HEK293 (cell line): ENCODE data around the gene NFKBIZ.

ENCODE experiments used
- CTCF ChIA-PET: fragments of 350-600 bp; formaldehyde crosslinking; extraction: SDS; loops from one replicate; lab custom pipeline; 2021; ENCODE audit warnings: antibody characterized with exemption; lab: Yijun Ruan, JAX
- POLR2A ChIA-PET: fragments of 300-600 bp; formaldehyde crosslinking; extraction: SDS; loops from one replicate; lab custom pipeline; 2020; ENCODE audit warnings: antibody characterized with exemption, inconsistent platforms; lab: Yijun Ruan, JAX
- H3K27ac ChIP-seq: fragments of 200-500 bp; sonication (Bioruptor generic); 2 replicates; pipeline ENCODE4 v1.5.1; 2014; ENCODE audit warnings: low read depth, low read length, control low read depth, inconsistent platforms; ENCODE audit errors: extremely low read depth
- H3K36me3 ChIP-seq, 2 experiments: fragments of 200-500 bp in 1 of 2; sonication (Bioruptor generic) in 1 of 2; 1 replicate in 1 of 2; 2 replicates in 1 of 2; pipeline ENCODE4 v1.5.1; 2014 to 2017; ENCODE audit warnings: inconsistent platforms in 2 of 2, low read length in 2 of 2; ENCODE audit not compliant: control insufficient read depth in 2 of 2, insufficient read depth in 1 of 2
- H3K4me1 ChIP-seq: fragments of 200-500 bp; sonication (Bioruptor generic); 2 replicates; pipeline ENCODE4 v1.5.1; 2014; ENCODE audit warnings: mild to moderate bottlenecking, low read length, inconsistent platforms; ENCODE audit not compliant: control insufficient read depth, insufficient read depth
- H3K4me3 ChIP-seq: 2 replicates; pipeline ENCODE4 v1.5.1; 2011; ENCODE audit warnings: low read depth, mild to moderate bottlenecking, control low read depth, low read length, moderate library complexity
- H3K9me3 ChIP-seq: fragments of 200-500 bp; sonication (Bioruptor generic); 2 replicates; pipeline ENCODE4 v1.5.1; 2014; ENCODE audit warnings: low read depth, low read length, inconsistent platforms; ENCODE audit not compliant: control insufficient read depth, insufficient read depth
- CTCF ChIP-seq: fragments of 450-650 bp; formaldehyde crosslinking; IDR thresholded peaks from 2 replicates; pipeline ENCODE4 v1.5.1; 2016; ENCODE audit warnings: missing biosample characterization, missing genetic modification characterization
- EGR2 ChIP-seq: fragments of 450-650 bp; formaldehyde crosslinking; IDR thresholded peaks from 2 replicates; pipeline ENCODE4 v1.5.1; 2016; ENCODE audit warnings: low read depth, missing biosample characterization, missing genetic modification characterization
- GLIS1 ChIP-seq: fragments of 450-650 bp; formaldehyde crosslinking; IDR thresholded peaks from 2 replicates; pipeline ENCODE4 v1.5.1; 2016; ENCODE audit warnings: missing biosample characterization, missing genetic modification characterization
- KLF8 ChIP-seq: fragments of 450-650 bp; formaldehyde crosslinking; IDR thresholded peaks from 2 replicates; pipeline ENCODE4 v1.5.1; 2016; ENCODE audit warnings: missing biosample characterization, missing genetic modification characterization
- PBX3 ChIP-seq: sonication (generic); formaldehyde crosslinking; IDR thresholded peaks from 2 replicates; pipeline ENCODE4 v1.8.1; 2022; ENCODE audit warnings: mild to moderate bottlenecking, moderate library complexity, missing genetic modification reagents
- YY1 ChIP-seq: fragments of 450-650 bp; formaldehyde crosslinking; IDR thresholded peaks from 2 replicates; pipeline ENCODE4 v1.5.1; 2018; ENCODE audit warnings: missing biosample characterization, missing genetic modification characterization
- ZBTB20 ChIP-seq: fragments of 450-650 bp; formaldehyde crosslinking; IDR thresholded peaks from 2 replicates; pipeline ENCODE4 v1.5.1; 2016; ENCODE audit warnings: missing biosample characterization, missing genetic modification characterization
- ZBTB26 ChIP-seq: fragments of 450-650 bp; formaldehyde crosslinking; optimal IDR thresholded peaks from 2 replicates; pipeline ENCODE3; 2016; ENCODE audit warnings: missing biosample characterization, mild to moderate bottlenecking, missing genetic modification characterization
- ZFP37 ChIP-seq: fragments of 450-650 bp; formaldehyde crosslinking; IDR thresholded peaks from 2 replicates; pipeline ENCODE4 v1.5.1; 2016; ENCODE audit warnings: missing biosample characterization, missing genetic modification characterization
- ZNF174 ChIP-seq: fragments of 450-650 bp; formaldehyde crosslinking; IDR thresholded peaks from 2 replicates; pipeline ENCODE4 v1.5.0; 2017; ENCODE audit warnings: missing biosample characterization, mild to moderate bottlenecking, missing genetic modification characterization
- ZNF202 ChIP-seq: fragments of 450-650 bp; formaldehyde crosslinking; IDR thresholded peaks from 2 replicates; pipeline ENCODE4 v1.5.1; 2016; ENCODE audit warnings: missing biosample characterization, missing genetic modification characterization, borderline replicate concordance
- ZNF280C ChIP-seq: fragments of 450-650 bp; formaldehyde crosslinking; IDR thresholded peaks from 2 replicates; pipeline ENCODE4 v1.5.1; 2016; ENCODE audit warnings: missing biosample characterization, missing genetic modification characterization
- ZNF341 ChIP-seq: fragments of 450-650 bp; formaldehyde crosslinking; IDR thresholded peaks from 2 replicates; pipeline ENCODE4; 2016; ENCODE audit warnings: low read depth, missing biosample characterization, missing genetic modification characterization
- ZNF639 ChIP-seq: fragments of 450-650 bp; formaldehyde crosslinking; IDR thresholded peaks from 2 replicates; pipeline ENCODE4 v1.5.1; 2016; ENCODE audit warnings: missing biosample characterization, missing genetic modification characterization
- TF ChIP-seq, protein P1 (sequence below): fragments of 450-650 bp; formaldehyde crosslinking; IDR thresholded peaks from 2 replicates; pipeline ENCODE4 v1.5.0; 2017; ENCODE audit warnings: missing biosample characterization, missing genetic modification characterization, borderline replicate concordance
- TF ChIP-seq, protein P2 (sequence below): fragments of 450-650 bp; formaldehyde crosslinking; IDR thresholded peaks from 2 replicates; pipeline ENCODE4 v1.5.1; 2016; ENCODE audit warnings: missing biosample characterization, missing genetic modification characterization
- TF ChIP-seq, protein P3 (sequence below): fragments of 450-650 bp; formaldehyde crosslinking; IDR thresholded peaks from 2 replicates; pipeline ENCODE4 v1.5.1; 2017; ENCODE audit warnings: missing biosample characterization, missing genetic modification characterization
- TF ChIP-seq, protein P4 (sequence below): fragments of 450-650 bp; formaldehyde crosslinking; IDR thresholded peaks from 2 replicates; pipeline ENCODE4 v1.5.1; 2016; ENCODE audit warnings: missing biosample characterization, missing genetic modification characterization

NFKBIZ gene

GRCh38 chr3:101849714-101850245 lies 466 bp downstream of the NFKBIZ start:
- Histone ChIP-seq H3K4me3 (peak overlapping the region; percentile 91), H3K36me3 (peaks cover 13 to 33% of the 10 kb centered on the region in 2 experiments), H3K9me3 (no peaks in the 10 kb centered on the region), H3K27ac (peak overlapping the region; percentile 89), H3K4me1 (no peaks in the 10 kb centered on the region)
- ChIA-PET POLR2A (interaction anchor here (0.5 to 2.0 kb wide), 19 partner anchors 14 to 795 kb away, joined by 3 to 14 read pairs (median 4); no protein-coding TSS in a partner anchor), CTCF (interaction anchor here (0.6 to 1.1 kb wide), 2 partner anchors 179 to 373 kb away, joined by 3 read pairs; no protein-coding TSS in a partner anchor)
- TF ChIP-seq, protein P1, sequence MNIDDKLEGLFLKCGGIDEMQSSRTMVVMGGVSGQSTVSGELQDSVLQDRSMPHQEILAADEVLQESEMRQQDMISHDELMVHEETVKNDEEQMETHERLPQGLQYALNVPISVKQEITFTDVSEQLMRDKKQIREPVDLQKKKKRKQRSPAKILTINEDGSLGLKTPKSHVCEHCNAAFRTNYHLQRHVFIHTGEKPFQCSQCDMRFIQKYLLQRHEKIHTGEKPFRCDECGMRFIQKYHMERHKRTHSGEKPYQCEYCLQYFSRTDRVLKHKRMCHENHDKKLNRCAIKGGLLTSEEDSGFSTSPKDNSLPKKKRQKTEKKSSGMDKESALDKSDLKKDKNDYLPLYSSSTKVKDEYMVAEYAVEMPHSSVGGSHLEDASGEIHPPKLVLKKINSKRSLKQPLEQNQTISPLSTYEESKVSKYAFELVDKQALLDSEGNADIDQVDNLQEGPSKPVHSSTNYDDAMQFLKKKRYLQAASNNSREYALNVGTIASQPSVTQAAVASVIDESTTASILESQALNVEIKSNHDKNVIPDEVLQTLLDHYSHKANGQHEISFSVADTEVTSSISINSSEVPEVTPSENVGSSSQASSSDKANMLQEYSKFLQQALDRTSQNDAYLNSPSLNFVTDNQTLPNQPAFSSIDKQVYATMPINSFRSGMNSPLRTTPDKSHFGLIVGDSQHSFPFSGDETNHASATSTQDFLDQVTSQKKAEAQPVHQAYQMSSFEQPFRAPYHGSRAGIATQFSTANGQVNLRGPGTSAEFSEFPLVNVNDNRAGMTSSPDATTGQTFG: no peak
- TF ChIP-seq ZBTB20 (tag by site-specific recombination): peak; percentile 33; the same call in 1 of the 2 replicates
- TF ChIP-seq, protein P2, sequence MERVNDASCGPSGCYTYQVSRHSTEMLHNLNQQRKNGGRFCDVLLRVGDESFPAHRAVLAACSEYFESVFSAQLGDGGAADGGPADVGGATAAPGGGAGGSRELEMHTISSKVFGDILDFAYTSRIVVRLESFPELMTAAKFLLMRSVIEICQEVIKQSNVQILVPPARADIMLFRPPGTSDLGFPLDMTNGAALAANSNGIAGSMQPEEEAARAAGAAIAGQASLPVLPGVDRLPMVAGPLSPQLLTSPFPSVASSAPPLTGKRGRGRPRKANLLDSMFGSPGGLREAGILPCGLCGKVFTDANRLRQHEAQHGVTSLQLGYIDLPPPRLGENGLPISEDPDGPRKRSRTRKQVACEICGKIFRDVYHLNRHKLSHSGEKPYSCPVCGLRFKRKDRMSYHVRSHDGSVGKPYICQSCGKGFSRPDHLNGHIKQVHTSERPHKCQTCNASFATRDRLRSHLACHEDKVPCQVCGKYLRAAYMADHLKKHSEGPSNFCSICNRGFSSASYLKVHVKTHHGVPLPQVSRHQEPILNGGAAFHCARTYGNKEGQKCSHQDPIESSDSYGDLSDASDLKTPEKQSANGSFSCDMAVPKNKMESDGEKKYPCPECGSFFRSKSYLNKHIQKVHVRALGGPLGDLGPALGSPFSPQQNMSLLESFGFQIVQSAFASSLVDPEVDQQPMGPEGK: 0 out of 2 replicates have a peak, but pooled peaks have one; percentile 13
- TF ChIP-seq GLIS1 (tag by site-specific recombination): peak; percentile 6; the same call in 1 of the 2 replicates
- TF ChIP-seq, protein P3, sequence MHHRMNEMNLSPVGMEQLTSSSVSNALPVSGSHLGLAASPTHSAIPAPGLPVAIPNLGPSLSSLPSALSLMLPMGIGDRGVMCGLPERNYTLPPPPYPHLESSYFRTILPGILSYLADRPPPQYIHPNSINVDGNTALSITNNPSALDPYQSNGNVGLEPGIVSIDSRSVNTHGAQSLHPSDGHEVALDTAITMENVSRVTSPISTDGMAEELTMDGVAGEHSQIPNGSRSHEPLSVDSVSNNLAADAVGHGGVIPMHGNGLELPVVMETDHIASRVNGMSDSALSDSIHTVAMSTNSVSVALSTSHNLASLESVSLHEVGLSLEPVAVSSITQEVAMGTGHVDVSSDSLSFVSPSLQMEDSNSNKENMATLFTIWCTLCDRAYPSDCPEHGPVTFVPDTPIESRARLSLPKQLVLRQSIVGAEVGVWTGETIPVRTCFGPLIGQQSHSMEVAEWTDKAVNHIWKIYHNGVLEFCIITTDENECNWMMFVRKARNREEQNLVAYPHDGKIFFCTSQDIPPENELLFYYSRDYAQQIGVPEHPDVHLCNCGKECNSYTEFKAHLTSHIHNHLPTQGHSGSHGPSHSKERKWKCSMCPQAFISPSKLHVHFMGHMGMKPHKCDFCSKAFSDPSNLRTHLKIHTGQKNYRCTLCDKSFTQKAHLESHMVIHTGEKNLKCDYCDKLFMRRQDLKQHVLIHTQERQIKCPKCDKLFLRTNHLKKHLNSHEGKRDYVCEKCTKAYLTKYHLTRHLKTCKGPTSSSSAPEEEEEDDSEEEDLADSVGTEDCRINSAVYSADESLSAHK (tag by site-specific recombination): peak; percentile 74
- TF ChIP-seq YY1 (tag by site-specific recombination): no peak
- peak; percentile 80 for TF ChIP-seq ZBTB26
- no peak for TF ChIP-seq ZNF174 (tag by site-specific recombination)
- peak; percentile 26; the same call in 1 of the 2 replicates for TF ChIP-seq KLF8 (tag by site-specific recombination)
- TF ChIP-seq CTCF: peak; percentile 36; the same call in 1 of the 2 replicates
- TF ChIP-seq, protein P4, sequence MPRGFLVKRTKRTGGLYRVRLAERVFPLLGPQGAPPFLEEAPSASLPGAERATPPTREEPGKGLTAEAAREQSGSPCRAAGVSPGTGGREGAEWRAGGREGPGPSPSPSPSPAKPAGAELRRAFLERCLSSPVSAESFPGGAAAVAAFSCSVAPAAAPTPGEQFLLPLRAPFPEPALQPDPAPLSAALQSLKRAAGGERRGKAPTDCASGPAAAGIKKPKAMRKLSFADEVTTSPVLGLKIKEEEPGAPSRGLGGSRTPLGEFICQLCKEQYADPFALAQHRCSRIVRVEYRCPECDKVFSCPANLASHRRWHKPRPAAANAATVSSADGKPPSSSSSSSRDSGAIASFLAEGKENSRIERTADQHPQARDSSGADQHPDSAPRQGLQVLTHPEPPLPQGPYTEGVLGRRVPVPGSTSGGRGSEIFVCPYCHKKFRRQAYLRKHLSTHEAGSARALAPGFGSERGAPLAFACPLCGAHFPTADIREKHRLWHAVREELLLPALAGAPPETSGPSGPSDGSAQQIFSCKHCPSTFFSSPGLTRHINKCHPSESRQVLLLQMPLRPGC: no peak
- no peak for TF ChIP-seq ZNF280C (tag by site-specific recombination)
- TF ChIP-seq EGR2 (tag by site-specific recombination): no peak
- no peak for TF ChIP-seq ZNF341 (tag by site-specific recombination)
- TF ChIP-seq ZNF202 (tag by site-specific recombination): no peak
- TF ChIP-seq ZFP37: 0 out of 2 replicates have a peak, but pooled peaks have one; percentile 34
- 0 out of 2 replicates have a peak, but pooled peaks have one; percentile 2 for TF ChIP-seq PBX3 (CRISPR knock-in tag)
- TF ChIP-seq ZNF639: no peak
